ENCODE measurements around the gene AQP9. TPM values are rescaled to one million over a fixed set of nuclear protein-coding genes. Genes with fewer than 3 reads are reported as not detected.
A peak's percentile ranks its signal among the peaks of the same experiment; 100 is the strongest.

Gene AQP9
- total RNA-seq, 1 donor from 2014 or later: 0.43 TPM

- Histone ChIP-seq H3K36me3 (no peaks in the 10 kb centered on the region), H3K9me3 (no peaks in the 10 kb centered on the region), H3K27ac (peak overlapping the region in 1 of 2 donors; percentile 38), H3K27me3 (no peaks in the 10 kb centered on the region), H3K4me1 (peaks cover 0 to 12% of the 10 kb centered on the region in 2 donors), H3K4me3 (no peak overlapping the region)
- peak in 1 of 2 donors; percentile 83 for DNase-seq (ENCODE audit: low spot score in 2 of 2)
- intact Hi-C loops (cut with DNase I): loop anchor here (2.0 to 5.0 kb wide), 3 partner anchors 104 to 544 kb away; partner anchors contain the start of genes ADAM10 and MINDY2
- TF ChIP-seq, protein P1, sequence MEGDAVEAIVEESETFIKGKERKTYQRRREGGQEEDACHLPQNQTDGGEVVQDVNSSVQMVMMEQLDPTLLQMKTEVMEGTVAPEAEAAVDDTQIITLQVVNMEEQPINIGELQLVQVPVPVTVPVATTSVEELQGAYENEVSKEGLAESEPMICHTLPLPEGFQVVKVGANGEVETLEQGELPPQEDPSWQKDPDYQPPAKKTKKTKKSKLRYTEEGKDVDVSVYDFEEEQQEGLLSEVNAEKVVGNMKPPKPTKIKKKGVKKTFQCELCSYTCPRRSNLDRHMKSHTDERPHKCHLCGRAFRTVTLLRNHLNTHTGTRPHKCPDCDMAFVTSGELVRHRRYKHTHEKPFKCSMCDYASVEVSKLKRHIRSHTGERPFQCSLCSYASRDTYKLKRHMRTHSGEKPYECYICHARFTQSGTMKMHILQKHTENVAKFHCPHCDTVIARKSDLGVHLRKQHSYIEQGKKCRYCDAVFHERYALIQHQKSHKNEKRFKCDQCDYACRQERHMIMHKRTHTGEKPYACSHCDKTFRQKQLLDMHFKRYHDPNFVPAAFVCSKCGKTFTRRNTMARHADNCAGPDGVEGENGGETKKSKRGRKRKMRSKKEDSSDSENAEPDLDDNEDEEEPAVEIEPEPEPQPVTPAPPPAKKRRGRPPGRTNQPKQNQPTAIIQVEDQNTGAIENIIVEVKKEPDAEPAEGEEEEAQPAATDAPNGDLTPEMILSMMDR (IDR thresholded peaks at IDR 0.05): peak; percentile 67 to 80 (median 78)
Observed at GRCh38 chr15:58227706-58228543, 89.7 kb downstream of the AQP9 start.

GRCh38 chr15:58228718-58229117, 90.5 kb downstream of the AQP9 start:
- Histone ChIP-seq H3K27ac (peak overlapping the region in 1 of 2 donors; percentile 38), H3K9me3 (no peaks in the 10 kb centered on the region), H3K4me1 (peaks cover 0 to 12% of the 10 kb centered on the region in 2 donors), H3K36me3 (no peaks in the 10 kb centered on the region), H3K27me3 (no peaks in the 10 kb centered on the region), H3K4me3 (no peak overlapping the region)
- TF ChIP-seq, protein P1 (IDR thresholded peaks at IDR 0.05): no peak
- no peak for DNase-seq (ENCODE audit: low spot score in 2 of 2)
- intact Hi-C loops (cut with DNase I): loop anchor here (2.0 to 5.0 kb wide), 3 partner anchors 104 to 544 kb away; partner anchors contain the start of genes ADAM10 and MINDY2

GRCh38 chr15:58229297-58229768, 91.2 kb downstream of the AQP9 start:
- TF ChIP-seq, protein P1 (IDR thresholded peaks at IDR 0.05): no peak
- H3K36me3 ChIP-seq: no peaks in the 10 kb centered on the region
- intact Hi-C loops (cut with DNase I): loop anchor here (2.0 to 5.0 kb wide), 3 partner anchors 103 to 543 kb away; partner anchors contain the start of genes ADAM10 and MINDY2

GRCh38 chr15:58232281-58233065, 94.3 kb downstream of the AQP9 start:
- TF ChIP-seq, protein P1 (IDR thresholded peaks at IDR 0.05): no peak
- H3K4me3 ChIP-seq: no peak overlapping the region
- H3K27ac ChIP-seq: no peak overlapping the region
- DNase-seq (ENCODE audit: low spot score in 2 of 2): no peak
- H3K4me1 ChIP-seq: peaks cover 0 to 12% of the 10 kb centered on the region in 2 donors
- intact Hi-C loops (cut with DNase I): no loop called here
- H3K36me3 ChIP-seq: no peaks in the 10 kb centered on the region
- H3K9me3 ChIP-seq: no peaks in the 10 kb centered on the region
- no peaks in the 10 kb centered on the region for H3K27me3 ChIP-seq

More at GRCh38 chr15:58229297-58229768, 91.2 kb downstream of the AQP9 start:
- Histone ChIP-seq H3K27ac (no peak overlapping the region), H3K9me3 (no peaks in the 10 kb centered on the region), H3K4me1 (peaks cover 0 to 12% of the 10 kb centered on the region in 2 donors), H3K27me3 (no peaks in the 10 kb centered on the region), H3K4me3 (no peak overlapping the region)
- no peak for DNase-seq (ENCODE audit: low spot score in 2 of 2)

DNA sequence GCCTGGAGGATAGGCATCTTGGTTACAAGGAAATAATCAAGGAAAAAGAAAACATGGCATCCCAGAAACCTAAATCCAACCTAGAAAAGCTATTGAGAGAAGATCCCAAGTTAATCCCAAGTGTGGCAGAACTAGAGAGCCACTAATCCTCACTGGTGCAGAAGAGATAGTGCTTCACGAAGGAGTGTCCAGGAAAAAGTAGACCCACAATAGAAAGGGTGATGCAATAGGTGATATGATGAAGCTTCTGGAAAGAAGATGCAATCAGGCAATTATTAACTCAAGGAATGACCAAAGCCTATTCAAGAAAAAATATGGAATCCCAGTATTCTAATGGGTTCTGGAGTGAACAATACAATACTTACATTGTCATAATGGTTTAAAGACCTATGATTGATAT, 95.2 kb downstream of the AQP9 start:
- Histone ChIP-seq H3K4me1 (peaks cover 0 to 12% of the 10 kb centered on the region in 2 donors), H3K27ac (no peak overlapping the region), H3K36me3 (no peaks in the 10 kb centered on the region), H3K27me3 (no peaks in the 10 kb centered on the region), H3K9me3 (no peaks in the 10 kb centered on the region), H3K4me3 (no peak overlapping the region)
- no peak for DNase-seq (ENCODE audit: low spot score in 2 of 2)
- TF ChIP-seq, protein P1 (IDR thresholded peaks at IDR 0.05): no peak
- intact Hi-C loops (cut with DNase I): no loop called here

Data from ascending aorta (tissue), 2 donors.